Activated CD4-positive, alpha-beta T cell treated with anti-CD3 and anti-CD28 coated beads, Interleukin-2, Interleukin-4, amounts not matched to agents 100 ng/mL and 50 ng/mL, durations not matched to agents 16 hours and 8 hours (primary cell): ENCODE results near the gene DIPK1A.

Experiments
- DNase-seq: peaks from one replicate; pipeline ENCODE4 v3.0.0-alpha.2; 2020; ENCODE audit warnings: low spot score

The DIPK1A gene

GRCh38 chr1:92803140-92803887 lies 157.9 kb downstream of the DIPK1A start:
- no peak for DNase-seq

GRCh38 chr1:92797961-92798360 lies 163.3 kb downstream of the DIPK1A start:
- no peak for DNase-seq

- no peak for DNase-seq
Measured at GRCh38 chr1:92797297-92797696, 164.0 kb downstream of the DIPK1A start.

GRCh38 chr1:92795166-92795565 lies 166.1 kb downstream of the DIPK1A start:
- DNase-seq = no peak

GRCh38 chr1:92792340-92792782 lies 168.9 kb downstream of the DIPK1A start:
- DNase-seq = no peak
